Erythroblast (primary cell): ENCODE results near the gene CPNE8.

Experiments
- DNase-seq, 2 experiments: peaks; one replicate each; lab custom pipeline; 2025; lab: John Stamatoyannopoulos, UW
- GATA1 ChIP-seq: IDR thresholded peaks from 2 replicates; pipeline ENCODE4 v1.6.1; 2011; ENCODE audit warnings: low read depth, mild to moderate bottlenecking, control low read depth, low read length, moderate library complexity
- POLR2A ChIP-seq: IDR thresholded peaks from 2 replicates; pipeline ENCODE4 v1.6.1; 2011; ENCODE audit warnings: mild to moderate bottlenecking, low read length

Gene CPNE8

DNA sequence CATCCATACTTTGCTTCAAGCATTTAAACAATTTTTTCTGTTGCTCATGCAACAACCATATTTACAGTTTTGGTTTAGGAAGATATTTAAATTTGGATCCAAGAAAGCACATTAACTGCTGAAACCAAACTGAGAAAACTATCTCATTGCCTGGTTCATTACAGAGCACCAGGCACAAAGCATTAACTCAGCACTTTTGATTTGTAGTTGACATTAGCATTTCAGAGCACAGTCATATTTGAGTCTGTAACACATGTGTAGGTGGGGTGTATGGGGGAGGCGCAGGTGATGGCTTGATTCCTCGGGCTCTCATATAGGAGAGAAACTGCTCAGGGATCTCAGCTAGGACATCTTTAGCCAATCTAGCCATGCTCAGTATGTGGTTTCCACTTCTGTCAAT, 251.7 kb downstream of the CPNE8 start:
- TF ChIP-seq POLR2A (no peak), GATA1 (no peak)
- DNase-seq = no peak

- no peak for DNase-seq
- TF ChIP-seq POLR2A = no peak
- TF ChIP-seq GATA1 = no peak
Measured at GRCh38 chr12:38648813-38649212, 256.6 kb downstream of the CPNE8 start.

DNA sequence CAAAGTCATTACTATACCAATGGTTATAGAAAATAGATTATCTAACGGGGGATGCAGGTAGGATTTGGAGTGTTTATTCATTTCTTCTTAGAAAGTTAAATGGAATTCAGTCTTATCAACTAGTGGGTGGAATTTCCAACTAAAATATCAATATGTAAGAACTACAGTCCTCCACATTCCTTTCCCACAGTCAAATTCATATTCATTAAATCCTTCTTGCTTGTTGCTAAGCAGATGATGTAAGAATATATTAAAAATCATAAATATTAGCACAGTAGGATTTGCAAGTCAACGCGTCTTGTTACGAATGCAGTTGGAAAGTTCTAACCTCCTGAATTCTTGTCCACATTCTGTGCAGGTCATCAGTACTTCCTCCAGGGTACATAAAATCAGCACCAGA, 259.2 kb downstream of the CPNE8 start:
- no peak for DNase-seq
- TF ChIP-seq POLR2A (no peak), GATA1 (no peak)

- DNase-seq = no peak
- TF ChIP-seq GATA1 (no peak), POLR2A (no peak)
Measured at GRCh38 chr12:38639625-38640024, 265.8 kb downstream of the CPNE8 start.

GRCh38 chr12:38638401-38638800, 267.0 kb downstream of the CPNE8 start:
- DNase-seq = no peak
- TF ChIP-seq POLR2A (no peak), GATA1 (no peak)

DNA sequence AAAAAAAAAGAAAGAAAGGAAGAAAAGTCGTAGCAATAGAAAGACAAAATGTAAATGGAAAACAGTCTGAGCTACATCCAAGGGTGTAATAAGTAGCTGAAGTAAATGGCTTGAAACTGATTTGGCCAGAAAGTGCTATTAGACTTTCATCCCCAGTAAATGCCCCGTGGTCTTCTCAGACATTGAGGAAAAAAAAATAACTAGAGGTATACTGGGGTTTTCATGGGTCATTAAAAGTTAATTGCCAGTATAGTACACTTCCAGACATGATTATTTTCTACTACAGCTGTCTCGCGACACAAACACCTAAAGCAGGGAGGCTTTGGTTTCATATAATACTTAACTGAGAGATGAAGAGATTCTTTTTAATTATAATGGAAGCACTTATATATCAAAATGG, 271.9 kb downstream of the CPNE8 start:
- TF ChIP-seq POLR2A = no peak
- TF ChIP-seq GATA1 = no peak
- DNase-seq = no peak

- DNase-seq = no peak
Measured at GRCh38 chr12:38629064-38629463, 276.3 kb downstream of the CPNE8 start.

DNA sequence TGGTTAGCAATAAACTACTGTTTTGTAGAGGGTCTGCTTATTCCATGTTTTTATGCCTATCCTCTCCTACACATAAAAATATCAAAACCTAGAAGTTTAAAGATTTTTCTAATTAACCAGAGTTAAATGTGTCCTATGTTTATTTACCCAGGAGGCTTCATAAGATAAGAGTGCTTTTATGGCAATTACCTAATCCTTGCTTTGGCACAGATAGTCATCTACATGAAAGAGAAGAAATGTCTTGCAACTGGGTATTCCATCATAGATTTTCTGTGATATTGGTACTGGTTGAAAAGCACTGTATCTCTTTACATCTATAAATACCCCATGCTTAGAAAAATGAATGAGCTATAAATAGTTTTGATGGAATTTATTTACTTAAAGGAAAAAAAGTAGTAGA, 277.1 kb downstream of the CPNE8 start:
- TF ChIP-seq GATA1 (no peak), POLR2A (no peak)
- DNase-seq = no peak

More at GRCh38 chr12:38629064-38629463, 276.3 kb downstream of the CPNE8 start:
- TF ChIP-seq GATA1 = no peak
- TF ChIP-seq POLR2A = no peak

GRCh38 chr12:38625306-38625705, 280.1 kb downstream of the CPNE8 start:
- DNase-seq = no peak
- TF ChIP-seq GATA1 = no peak

DNA sequence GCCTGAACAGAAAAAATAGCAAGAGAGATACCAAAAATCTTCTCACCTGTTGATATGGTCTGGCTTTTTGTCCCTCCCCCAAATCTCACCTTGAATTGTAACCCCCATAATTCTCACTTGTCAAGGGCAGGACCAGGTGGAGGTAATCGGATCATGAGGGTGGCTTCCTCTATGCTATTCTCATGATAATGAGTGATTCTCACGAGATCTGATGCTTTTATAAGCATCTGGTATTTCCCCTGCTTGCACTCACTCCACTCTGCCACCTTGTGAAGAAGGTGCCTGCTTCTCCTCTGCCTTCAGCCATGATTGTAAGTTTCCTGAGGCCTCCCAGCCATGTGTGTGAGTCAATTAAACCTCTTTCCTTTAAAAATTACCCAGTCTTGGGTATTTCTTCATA, 291.2 kb downstream of the CPNE8 start:
- TF ChIP-seq GATA1 (no peak), POLR2A (no peak)

GRCh38 chr12:38610808-38611350, 294.5 kb downstream of the CPNE8 start:
- DNase-seq = no peak
- TF ChIP-seq POLR2A (no peak), GATA1 (no peak)

More for the DNA sequence above, 291.2 kb downstream of the CPNE8 start:
- no peak for DNase-seq

DNA sequence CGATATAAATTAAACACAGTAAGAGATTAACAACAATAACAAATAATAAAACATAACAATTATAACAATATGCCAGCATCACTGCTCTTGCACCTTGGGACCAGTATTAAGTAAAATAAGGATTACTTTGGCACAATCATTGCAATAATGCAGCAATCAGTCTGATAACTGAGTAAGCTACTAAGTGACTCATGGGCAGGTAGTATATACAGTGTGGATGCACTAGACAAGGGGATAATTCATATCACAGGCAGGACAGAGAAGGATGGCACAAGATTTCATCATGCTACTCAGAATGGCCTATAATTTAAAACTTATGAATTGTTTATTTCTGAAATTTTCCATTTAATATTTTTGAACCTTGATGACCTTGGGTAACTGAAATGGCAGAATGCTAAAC, 298.1 kb downstream of the CPNE8 start:
- no peak for DNase-seq
- TF ChIP-seq POLR2A (no peak), GATA1 (no peak)
